ENCODE results near the gene SND1.

The SND1 gene

DNA sequence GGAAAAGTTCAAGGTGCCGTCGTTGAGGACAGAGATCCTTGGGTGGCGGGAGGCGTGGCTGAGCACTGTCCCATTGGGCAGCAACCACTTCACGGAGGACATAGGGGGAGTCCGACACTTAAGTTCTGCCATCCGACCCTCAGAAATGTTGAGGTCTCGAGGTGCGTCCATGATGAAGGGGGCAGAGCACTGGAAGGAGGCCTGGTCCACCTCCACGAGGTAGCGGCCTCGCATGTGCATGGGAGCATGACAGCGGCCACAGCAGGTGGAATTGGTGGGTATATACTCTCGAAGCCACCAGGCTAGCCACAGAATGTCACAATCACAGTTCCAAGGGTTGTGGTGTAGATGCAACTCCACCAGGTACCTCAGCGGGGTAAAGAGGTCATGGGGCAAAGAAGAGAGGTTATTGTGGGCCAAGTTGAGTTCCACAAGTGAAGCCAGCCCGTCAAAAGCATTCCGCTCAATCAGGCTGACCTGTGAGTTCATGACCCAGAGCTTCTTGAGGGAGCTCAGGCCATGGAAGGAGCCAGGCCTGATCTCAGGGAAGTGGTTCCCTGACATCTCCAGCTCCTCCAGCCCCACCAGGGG is 377.5 kb downstream of the SND1 start:
- no peak for DNase-seq

DNA sequence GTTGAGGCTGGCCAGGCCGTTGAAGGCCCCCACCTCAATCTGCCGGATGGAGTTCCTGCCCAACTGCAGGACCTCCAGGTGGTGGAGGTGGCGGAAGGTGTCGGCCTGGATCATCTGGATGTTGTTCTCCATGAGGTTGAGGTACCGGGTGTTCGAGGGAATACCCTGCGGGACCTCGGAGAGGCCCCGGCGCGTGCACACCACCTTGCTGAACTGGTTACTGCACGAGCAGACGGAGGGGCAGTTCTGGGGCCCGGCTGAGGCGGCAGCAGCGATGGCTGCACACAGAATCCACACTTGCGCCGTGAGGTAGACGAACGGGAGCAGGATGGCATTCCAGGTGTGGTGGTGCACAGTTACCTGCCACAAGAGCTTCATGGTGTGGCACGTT is 378.3 kb downstream of the SND1 start:
- DNase-seq, result no peak

DNA sequence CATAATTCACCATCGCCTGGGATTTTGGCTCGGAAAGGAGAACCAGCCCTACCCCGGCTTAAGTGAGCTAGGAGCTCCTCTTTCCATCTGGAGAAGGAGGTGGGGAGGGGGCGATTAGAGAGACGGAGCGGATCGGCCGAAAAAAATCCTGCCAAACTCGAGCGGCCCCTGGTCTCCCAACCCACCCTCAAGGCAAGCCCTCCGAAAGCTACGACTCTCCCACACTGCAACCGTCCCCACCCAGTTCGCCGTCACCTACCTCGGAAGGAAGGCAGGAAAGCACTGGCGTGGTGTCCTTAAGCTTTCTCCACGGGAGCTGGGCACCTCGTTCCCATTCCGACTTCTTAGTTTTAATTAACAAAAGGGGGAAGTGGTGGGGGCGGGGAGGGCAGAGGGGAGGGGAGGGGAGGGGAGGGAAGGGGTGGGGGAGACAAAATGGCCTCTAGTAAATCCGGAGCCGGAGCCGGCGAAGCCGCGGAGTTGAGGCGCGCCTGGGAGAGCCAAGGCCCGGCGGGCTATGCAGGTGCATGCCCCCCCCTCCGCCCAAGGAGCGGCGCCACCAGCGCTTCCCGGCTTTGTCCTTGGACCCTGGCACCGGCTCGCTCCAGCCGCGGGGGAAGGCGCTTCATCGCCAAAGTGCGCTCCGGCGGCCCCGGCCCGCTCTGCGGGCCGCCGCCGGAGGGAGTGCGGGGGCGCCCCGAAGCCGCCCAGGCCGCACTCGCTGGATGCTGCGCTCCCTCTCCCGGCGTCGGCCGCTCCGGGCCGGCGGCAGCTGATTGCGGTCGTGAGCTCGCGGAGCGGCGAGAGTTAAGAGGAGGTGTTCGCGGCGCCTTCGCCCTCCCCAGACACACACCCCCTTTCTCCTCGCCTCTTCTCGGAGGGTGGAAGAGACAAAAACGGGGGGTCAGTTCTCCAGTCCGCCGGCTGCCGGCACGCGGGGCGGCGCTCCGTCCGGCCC is 378.9 kb downstream of the SND1 start, which contains the start of gene LRRC4:
Gene LRRC4, minus strand, starts transcription at position 784 of the 958 bp plus-strand sequence. CDS start 797 bp downstream, outside the sequence.
- peak; percentile 38 for DNase-seq

DNA sequence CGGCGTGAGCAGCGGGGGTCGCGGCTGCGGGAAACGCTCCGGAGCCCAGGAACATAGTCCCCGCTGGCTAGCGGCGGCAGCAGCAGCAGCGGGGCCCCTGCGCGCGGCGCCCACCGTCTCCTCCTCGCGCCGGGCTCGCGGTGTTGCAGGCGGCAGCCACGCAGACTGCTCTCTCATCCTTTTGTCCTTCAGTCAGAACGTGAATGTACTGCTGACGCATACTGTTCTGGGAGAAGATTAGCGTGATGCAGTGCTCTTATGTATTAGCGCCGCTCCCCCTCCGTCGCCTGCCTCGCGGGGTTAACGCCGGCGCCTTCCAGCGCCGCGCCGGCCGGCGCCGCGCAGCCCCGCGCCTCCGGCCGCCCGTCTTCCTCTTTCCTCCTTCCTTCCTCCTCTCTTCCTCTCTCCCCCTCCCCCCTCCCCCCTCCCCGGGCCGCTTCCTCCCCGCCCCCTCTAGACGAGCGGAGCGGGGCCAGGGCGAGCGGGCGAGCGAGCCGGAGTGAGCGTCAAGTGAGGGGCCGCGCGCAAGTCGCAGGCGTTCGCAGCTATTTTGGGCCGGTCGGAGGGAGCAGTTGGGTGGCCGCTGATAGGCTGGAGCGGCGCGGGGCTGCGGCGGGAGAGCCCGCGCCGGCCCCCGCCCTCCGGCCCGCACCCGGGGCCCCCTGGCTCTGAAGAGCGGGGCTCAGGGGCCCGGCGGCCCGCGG is 380.1 kb downstream of the SND1 start:
- peak; percentile 41 for DNase-seq

DNA sequence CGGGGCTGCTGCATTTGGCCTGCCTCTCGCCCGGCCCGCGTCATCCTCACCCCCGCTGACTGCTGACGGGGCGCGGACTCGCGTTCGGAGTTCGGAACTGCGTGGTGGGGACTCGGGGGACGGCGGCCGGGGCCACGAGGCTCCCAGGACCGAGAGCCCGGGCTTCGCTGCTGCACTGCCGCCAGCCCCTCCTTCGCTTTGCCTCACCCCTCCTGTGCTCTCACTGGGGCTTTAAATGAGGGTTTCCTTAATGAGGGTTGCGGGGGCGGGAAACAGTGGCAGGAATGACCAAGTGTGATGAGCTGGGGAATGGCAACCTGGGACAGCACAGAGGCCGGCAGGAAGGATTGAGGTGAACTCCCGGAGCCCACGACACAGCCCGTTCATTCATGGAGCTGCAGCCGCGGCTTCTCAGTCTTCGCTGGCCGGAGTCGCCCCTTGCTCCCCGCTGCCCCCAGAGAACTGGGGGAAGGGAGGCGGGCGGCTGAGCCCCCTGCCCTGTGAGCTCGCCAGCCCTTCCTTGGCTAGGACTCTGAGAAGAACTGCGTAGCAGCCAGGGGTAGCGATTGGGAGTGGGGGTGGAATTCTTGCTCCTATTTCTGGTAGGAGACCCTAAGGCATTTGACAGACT is 380.7 kb downstream of the SND1 start:
- no peak for DNase-seq

DNA sequence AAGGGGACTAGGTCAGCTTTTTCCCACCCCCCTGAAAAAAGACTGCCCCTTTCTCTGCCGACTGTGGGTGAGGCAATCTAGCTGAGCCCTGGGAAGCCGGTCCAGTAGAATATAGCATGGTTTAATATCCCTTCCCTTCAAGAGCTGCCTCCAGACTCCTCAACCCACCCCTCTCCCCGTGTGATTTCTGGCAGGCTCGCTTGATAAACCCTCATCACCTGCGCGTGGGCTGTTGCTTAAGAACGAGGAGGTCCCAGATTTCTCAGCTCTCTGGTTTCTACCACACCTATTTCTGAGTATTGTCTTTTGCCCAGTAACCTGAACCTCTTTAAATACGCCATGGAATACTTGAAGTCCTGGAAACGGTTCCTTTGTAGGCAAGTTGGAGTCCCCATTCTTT is 381.3 kb downstream of the SND1 start:
- DNase-seq, result no peak

DNA sequence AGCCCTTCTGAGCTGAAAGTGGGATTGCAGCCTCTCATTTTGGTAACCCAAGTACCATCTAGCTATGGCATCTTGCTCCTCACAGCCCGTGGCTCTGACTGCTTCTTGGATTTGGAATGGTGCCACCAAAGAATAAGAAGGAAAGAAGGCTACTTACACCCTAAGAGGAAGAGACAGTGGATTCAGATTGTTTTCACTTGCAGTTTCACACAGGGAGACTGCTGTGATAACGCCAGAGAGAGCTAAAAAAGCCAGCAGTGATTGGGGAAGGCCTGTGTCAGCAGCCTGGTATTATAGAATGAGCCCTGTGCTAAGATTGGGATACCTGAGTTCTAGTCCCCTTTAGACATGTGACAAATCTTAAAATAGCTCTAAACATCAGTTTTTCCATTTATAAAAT is 382.8 kb downstream of the SND1 start:
- DNase-seq, result no peak

DNA sequence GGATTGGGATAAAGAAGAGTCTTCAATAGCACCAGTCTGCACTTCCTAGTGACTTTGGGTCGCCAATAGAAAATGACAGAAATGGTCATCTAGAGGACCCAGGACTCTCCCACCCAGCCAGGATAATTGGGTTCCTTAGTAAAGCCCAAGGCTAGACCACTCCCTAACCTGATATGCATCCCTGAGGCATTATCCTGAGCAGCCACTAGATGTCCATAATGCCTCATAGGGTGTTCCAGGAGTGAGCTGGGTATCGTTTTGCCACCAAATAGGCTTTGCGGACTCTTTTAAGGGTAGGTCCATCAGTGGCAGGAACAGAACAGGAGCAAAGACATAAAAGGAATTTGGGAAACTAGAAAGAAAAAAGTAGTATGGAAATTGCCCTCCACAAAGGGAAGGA is 383.7 kb downstream of the SND1 start:
- DNase-seq, result peak; percentile 58

DNA sequence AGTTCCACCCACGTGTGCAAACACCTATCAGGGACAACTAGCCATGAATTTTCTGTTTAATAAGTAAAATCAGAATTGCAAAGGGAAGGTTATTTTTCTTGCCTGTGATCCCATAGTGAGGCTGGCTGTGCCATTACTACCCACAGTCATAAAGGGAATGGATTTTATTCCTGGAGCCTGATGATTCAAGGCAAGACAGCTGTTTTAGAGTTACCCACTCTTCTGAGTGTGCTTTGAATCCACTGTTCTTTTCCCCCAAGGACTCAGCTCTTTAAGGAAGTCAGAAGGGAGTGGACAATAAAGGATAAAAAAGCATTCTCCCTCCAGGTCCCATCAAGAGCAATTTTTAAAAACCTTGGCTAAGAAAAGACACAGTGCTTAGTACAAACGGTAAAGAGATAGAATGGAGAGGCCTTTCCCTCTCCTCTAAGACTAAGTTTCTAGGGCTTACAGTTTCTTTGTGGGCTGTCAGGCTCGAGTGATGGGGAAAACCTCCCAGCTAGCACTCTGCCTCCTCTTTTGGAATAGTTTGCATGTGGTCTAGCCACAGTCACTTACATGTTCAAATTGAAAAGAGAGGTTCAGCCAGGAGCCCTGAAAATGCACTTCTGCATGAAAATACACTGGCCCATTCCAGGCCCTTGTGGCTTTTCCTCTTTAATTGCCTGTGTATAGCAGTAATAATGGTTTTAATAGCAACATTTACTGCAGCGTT is 384.4 kb downstream of the SND1 start:
- DNase-seq, result no peak

DNA sequence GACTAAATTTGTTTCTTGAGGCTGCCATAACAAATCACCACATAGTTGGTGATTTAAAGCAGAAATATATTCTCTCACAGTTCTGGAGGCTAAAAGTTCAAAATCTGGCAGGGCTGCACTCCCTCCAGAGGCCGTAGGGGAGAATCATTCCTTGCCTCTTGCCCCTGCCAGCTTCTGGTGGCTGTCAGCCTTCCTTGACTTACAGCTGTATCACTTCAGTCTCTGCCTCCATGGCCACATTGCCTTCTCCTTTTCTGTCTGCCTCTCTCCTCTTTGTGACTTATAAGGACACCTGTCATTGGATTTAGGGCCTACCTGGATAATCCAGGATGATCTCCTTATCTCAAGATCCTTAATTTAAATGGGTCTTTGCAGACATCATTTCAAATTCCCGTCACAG is 385.1 kb downstream of the SND1 start:
- DNase-seq, result no peak

DNA sequence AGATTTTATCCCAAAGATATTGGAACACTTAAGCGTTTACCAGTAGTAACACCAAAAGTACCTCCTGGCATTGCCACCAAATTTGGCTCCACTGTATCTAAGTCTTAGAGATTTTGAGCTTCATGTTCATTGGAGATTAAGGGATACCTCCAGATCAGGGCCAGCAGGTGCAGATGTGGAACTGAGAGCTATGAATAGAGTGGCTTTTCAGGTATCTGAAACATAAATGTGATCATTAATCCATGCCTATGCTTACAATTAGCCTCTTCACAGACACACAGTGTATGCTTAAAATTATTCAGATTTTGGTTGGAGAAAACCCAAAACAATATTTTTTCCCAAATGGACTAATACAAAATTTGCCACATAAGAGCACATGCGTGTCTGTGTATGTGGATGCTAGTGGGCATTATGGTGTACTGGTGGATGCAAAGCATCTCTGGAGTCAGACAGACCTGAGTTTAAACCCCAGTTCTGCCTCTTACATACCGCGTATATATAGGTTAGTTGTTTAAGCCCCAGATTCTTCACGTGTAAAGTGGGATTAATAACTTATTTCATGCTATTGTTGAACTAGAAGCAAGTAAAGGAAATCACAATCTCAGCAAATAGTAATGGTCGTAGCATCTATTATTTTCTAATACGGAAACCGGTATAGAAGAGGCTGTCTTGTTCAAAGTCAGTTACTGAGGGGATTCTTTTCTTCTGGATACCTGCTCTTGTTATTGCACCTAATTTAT is 386.1 kb downstream of the SND1 start:
- no peak for DNase-seq

DNA sequence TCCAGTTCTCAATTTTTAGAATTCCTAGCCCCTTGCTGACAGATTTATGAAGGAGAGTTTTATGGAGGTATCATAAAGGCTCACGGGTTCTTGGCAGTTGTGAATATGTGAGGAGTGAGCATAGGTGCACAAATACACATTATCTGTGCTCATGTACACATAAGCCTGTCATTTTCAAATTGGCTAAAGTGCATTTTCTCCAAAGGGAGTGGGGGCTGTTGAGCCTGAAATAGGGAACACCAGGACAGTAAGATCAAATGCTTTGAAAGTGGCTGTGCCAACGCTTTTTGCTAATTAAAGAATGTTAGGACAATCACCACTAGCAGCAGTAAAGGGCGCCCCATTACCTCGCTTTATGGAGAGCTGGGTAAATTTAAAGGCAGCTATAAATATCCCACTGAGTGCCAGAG is 387.6 kb downstream of the SND1 start:
- no peak for DNase-seq

DNA sequence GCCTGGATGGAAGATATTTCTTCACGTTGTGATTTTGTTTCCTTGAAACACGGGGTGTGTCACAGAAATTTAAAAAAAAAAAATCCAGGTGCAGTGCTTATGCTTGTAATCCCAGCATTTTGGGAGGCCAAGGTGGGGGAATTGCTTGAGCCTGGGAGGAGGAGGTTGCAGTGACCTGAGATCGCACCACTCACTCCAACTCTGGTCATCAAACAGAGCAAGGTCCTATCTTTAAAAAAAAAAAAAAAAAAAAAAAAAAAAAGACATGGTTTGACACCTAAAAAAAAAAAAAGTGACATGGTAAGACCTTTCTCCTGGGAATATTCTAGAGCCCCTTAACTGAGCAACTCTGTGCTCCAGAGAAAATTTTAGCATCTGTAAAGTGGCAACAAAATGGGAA is 388.2 kb downstream of the SND1 start:
- DNase-seq, result no peak

DNA sequence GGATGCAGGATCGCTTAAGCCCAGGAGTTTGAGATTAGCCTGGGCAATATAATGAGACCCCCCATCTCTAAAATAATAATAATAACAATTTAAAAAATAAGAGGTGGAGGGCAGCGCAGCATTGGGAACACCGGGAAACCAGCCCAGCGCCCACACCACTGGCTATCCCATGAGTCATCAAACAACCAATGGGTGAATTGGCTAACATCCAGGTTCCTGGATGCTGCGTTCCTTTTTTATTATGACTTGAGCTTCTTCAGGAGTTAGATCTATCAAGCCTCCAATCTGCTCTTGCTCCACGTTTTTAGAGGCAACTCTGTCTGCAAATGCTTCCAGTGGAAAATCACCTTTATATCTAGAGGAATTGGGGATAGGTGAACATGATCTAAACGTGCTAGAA is 389.2 kb downstream of the SND1 start:
- peak; percentile 46 for DNase-seq

DNA sequence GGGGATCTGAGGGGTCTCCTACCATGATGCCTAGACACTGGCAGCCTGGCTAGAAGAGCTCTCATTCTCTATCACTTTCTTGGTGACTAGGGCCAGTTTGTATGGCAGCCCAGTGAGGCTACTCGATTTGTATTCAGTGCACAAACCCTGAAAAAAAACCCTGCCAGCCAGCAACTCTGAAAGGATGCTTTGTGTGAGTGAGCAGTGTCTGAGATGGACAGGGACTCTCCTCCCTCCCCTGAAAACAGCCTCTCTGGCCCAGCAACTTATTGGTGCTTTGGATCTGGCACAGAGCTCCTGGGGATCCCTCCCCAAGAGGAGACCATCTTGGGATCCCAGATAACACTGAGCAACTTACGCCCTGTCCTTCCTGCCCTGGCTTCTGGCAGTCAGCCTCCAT is 390.0 kb downstream of the SND1 start:
- DNase-seq, result peak; percentile 94

DNA sequence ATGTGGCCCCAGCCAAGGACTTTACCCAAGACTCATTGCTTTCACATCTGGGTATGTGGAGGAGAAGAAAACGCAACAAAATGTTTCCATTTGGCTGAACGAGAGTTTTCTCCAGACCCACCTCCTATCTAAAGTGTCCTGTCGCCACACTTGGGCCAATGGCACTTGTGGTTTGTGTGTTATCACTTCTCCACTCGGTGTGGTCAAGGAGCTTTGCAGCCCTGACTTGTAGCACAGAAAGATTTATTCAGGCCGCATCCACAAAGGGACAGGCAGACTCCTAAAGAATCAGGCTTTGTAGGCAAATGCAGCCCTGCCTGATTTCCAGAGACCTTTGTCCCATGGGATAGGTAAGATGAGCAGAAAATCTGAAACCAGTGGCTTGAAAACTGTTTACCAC is 392.1 kb downstream of the SND1 start:
- DNase-seq, result no peak

DNA sequence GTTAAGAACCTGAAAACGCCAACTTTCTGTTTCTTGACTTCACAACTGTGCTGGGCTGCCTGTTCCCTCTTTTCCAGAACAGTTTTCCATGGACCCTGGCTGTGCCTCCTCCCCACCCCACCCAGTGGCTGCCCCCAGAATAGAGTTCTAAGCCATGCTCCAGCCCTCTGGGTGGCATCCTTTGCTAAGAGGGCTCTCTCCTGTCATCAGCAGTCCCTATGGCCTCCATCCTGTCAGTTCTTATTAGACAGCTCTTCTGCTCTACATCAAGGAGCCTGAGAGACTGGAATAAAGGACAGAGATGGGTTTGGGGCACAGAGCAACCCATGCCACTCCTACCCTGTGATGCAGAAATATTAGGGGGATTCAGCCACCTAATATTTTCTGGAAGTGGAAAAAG is 393.2 kb downstream of the SND1 start:
- DNase-seq, result no peak

DNA sequence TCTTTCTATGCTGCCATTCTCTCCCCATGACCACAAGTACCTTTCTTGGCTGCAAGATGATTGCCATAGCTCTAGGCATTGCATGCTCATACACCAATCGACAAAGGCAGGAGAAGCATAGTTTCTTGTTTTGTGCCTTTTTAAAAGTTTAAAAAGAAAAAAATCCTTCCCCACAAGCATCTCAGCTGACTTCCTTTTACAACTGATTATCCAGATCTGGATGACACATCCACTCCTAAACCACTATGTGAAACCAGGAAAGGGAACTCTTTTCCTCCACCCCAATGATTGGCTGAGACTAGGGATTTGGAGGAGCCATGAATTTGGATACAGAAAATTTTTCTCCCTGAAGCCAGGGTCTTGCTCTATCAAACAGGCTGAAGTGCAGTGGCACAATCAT is 393.8 kb downstream of the SND1 start:
- no peak for DNase-seq

DNA sequence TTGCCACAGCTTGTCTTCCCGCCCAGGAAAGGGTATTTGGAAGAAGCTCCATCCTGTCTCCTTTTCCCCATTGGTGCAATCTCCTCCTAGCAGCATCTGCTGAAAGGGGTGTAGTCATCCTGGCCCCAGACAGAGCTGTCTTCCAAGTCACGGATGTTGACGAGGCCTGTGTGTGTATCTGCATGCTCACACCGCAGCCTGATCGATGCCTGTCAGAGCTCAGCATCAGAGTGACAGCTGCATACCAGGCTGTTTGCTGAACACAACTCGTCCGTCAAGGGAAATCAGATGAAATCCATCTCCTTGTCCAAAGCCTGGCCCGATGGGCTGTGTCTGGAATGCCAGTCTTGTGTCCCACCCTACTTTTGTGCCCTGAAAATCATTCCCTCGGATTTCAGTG is 400.4 kb downstream of the SND1 start:
- no peak for DNase-seq

DNA sequence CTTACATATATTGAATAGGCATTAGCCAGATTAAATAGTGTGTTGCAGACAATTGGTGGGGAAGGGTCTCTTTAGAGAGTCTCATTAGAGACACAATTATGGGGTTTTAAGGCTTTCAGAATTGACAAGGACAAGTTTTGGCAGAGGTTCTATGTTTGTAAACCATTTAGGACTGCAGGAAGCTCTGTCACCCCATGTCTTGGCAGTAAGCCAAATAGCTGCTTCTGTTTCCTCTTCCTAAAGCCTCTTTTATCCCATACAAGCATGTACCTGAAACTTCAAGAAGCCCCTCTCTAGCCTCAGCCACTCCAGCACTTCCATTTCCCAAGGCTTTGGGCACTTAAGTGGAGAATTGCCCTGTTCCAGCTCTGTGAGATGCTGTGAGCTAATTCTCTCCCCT is 401.0 kb downstream of the SND1 start:
- DNase-seq, result peak; percentile 28

DNA sequence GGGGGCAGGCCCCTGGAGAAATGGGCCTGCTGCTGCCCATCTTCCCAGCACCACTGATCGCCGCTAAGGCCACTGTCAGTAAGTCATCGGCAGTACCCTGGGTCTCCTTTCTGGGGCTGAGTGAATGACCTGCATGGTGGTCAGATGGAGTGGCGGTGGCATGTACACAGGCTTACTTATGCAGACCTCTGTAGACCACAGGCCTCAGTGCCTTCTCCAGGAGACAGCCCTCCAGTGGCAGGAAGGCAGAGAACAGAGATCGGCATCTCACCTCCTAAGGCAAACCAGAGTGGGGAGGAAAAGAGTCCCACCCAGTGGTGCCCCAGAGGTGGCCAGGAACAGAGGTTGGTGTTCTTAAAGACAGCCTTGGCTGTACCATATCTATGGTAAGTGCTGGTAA is 402.0 kb downstream of the SND1 start:
- DNase-seq, result no peak

DNA sequence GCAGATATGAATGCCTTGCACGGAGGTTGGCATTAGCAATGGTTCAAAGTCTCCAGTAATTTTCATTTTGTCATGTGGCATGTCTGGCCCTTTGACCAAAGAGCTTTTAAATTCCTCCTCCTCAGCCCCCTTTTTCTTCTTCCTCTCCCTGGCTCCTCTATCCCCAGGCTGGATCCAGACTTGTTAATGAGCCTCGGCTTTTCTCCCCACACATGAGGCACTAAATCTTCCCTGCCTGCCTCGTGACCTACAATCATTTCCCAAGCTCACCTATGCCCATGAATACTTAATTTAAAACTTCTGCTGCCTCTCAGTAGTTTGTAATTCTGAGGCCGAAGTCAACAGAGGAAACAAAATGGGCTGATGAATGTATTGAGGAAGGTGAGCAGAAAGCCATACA is 402.5 kb downstream of the SND1 start:
- DNase-seq, result no peak
